Measurements from ENCODE around the gene ANKRD24.
"Not testable (repeated sequence)": the region's sequence is repeated elsewhere in the genome, so short reads cannot be mapped to it uniquely, and the experiment has no call there.

ANKRD24 gene

DNA sequence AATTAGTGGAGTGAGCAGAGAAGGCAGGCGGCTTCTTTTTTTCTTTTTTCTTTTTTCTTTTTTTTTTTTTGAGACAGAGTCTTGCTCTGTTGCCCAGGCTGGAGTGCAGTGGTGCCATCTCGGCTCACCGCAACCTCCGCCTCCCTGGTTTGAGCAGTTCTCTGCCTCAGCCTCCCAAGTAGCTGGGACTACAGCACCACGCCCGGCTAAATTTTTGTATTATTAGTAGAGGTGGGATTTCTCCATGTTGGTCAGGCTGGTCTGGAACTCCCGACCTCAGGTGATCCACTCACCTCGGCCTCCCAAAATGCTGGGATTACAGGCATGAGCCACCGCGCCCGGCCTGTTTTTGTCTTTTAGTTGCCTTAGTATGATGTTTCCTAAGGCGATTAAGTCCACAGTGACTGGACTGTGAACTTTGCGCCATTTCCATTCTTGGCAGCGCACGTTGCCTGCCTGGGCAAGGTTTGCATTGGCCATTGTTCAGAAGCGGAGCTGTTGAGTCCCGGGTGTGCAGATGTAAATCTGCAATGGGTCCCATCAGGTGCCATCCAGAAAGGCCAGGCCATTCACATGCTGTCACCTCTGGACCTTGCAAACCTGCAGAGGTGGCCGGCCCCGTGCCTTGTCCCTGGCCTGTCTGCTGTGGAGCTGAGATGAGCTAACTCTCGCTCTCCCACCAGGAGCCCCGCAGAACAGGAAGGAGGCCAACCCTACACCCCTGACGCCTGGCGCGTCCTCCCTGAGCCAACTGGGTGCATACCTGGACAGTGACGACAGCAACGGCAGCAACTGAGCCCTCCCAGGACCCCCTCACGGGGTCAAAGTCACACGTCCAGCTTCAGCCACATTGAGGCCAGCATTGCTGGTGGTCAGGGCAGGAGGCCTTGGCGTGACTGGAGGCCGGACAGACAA is 85.7 kb downstream of the ANKRD24 start:
- no peak for DNase-seq (ENCODE audit: low read depth in 2 of 2)

DNA sequence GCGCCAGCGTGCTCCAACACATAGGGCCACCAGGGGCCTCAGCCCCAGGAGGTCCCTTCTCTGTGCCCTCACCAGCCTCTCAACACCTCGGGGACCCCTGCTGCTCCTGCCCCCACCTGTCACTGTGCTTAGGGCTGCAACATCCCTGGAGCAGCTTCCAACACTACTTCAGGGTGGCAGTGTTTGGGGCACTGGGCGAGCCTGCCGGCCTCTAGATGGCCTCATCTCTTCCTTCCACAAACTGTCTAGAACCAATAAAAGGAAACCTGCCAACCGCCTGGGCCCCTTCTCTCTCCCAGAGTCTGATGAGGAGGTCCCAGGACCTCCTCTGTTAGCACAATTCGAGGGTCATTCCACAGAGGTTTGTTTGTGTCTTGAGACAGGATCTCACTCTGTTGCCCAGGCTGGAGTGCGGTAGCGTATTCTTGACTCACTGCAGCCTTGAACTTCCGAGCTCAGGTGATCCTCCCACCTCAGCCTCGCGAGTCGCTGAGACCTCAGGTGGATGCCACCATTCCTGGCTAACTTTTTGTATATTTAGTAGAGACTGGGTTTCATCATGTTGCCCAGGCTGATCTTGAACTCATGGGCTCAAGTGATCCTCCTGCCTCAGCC is 86.4 kb downstream of the ANKRD24 start:
- DNase-seq (ENCODE audit: low read depth in 2 of 2): no peak

DNA sequence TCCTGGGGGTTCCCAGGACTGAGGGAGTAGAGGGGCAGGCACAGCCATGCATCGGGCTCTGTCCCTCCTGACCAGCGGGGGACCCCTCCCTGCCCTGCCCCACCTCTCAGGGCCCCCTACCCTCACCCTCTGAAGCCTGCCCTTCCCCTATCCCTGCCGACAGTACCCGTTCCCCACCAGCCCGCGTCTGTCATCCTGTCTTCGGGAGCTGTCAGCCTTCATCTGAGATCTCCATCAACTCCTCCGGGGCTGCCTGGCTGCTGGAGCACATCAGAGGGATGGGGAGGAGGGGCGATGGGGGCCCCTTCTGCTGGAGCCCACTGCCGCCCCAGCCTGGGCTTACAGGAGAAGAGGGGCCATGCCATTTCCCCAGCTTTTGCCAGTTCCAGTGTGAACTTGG is 90.4 kb downstream of the ANKRD24 start:
- DNase-seq (ENCODE audit: low read depth in 2 of 2): no peak

DNA sequence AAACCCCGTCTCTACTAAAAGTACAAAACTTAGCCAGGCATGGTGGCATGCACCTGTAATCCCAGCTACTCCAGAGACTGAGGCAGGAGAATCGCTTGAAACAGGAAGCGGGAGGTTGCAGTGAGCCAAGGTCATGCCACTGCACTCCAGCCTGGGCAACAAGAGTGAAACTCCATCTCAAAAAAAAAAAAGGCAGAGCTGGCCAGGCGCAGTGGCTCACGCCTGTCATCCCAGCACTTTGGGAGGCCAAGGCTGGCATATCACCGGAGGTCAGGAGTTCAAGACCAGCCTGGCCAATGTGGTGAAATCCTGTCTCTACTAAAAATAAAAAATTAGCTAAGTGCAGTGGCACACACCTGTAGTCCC is 91.8 kb downstream of the ANKRD24 start:
- DNase-seq (ENCODE audit: low read depth in 2 of 2): not testable (repeated sequence)
